ENCODE measurements around the gene SLC15A3.

- TF ChIP-seq EZH2 (IDR thresholded peaks at IDR 0.05; ENCODE audit: borderline replicate concordance, low read depth, low read length, severe bottlenecking) = no peak
- TF ChIP-seq, protein P1, sequence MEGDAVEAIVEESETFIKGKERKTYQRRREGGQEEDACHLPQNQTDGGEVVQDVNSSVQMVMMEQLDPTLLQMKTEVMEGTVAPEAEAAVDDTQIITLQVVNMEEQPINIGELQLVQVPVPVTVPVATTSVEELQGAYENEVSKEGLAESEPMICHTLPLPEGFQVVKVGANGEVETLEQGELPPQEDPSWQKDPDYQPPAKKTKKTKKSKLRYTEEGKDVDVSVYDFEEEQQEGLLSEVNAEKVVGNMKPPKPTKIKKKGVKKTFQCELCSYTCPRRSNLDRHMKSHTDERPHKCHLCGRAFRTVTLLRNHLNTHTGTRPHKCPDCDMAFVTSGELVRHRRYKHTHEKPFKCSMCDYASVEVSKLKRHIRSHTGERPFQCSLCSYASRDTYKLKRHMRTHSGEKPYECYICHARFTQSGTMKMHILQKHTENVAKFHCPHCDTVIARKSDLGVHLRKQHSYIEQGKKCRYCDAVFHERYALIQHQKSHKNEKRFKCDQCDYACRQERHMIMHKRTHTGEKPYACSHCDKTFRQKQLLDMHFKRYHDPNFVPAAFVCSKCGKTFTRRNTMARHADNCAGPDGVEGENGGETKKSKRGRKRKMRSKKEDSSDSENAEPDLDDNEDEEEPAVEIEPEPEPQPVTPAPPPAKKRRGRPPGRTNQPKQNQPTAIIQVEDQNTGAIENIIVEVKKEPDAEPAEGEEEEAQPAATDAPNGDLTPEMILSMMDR (IDR thresholded peaks at IDR 0.05; ENCODE audit: borderline replicate concordance, extremely low read depth, low read length, poor library complexity, severe bottlenecking) = no peak
These were observed 62.1 kb downstream of the SLC15A3 start for GRCh38 chr11:60889869-60890311.

All from DND-41 (cell line).